Fibroblast of lung (primary cell): ENCODE measurements around the gene FPR2. TPM values are rescaled to one million over a fixed set of nuclear protein-coding genes. Genes with fewer than 3 reads are reported as not detected.

ENCODE experiments used
- DNase-seq, 2 donors: peaks; one replicate each; pipeline versions ENCODE4 v3.0.0 to v3.0.0-alpha.2; 2010; ENCODE audit warnings: low read depth in 2 of 2
- H2AFZ ChIP-seq: 2 replicates; pipeline ENCODE4 v1.5.1; 2012; ENCODE audit warnings: low read length, control low read depth, inconsistent platforms
- H3K27ac ChIP-seq: 2 replicates; pipeline ENCODE4 v1.5.1; 2011; ENCODE audit warnings: low read length, control low read depth; ENCODE audit not compliant: insufficient read depth
- H3K27me3 ChIP-seq: 2 replicates; pipeline ENCODE4 v1.5.1; 2011; ENCODE audit warnings: mild to moderate bottlenecking, low read length; ENCODE audit not compliant: control insufficient read depth, insufficient read depth
- H3K36me3 ChIP-seq: 2 replicates; pipeline ENCODE4 v1.5.1; 2011; ENCODE audit warnings: low read length; ENCODE audit not compliant: control insufficient read depth, insufficient read depth
- H3K4me1 ChIP-seq: 2 replicates; pipeline ENCODE4 v1.5.1; 2011; ENCODE audit warnings: low read length; ENCODE audit not compliant: control insufficient read depth, insufficient read depth; ENCODE audit errors: extremely low read depth
- H3K4me2 ChIP-seq: 2 replicates; pipeline ENCODE4 v1.5.1; 2011; ENCODE audit warnings: low read length, control low read depth; ENCODE audit not compliant: insufficient read depth; ENCODE audit errors: extremely low read depth
- H3K4me3 ChIP-seq, 4 experiments: fragments of 200-600 bp in 1 of 4; sonication (generic) in 1 of 4; replicated peaks in 1 of 4; 2 replicates each; pipeline ENCODE4 v1.5.1; 2011 to 2016; ENCODE audit warnings: low read length in 4 of 4, low read depth in 3 of 4, mild to moderate bottlenecking in 3 of 4, control low read depth in 2 of 4, inconsistent platforms in 1 of 4, mixed read lengths in 1 of 4; ENCODE audit not compliant: insufficient read depth in 1 of 4; ENCODE audit errors: control extremely low read depth in 1 of 4
- H3K79me2 ChIP-seq: 2 replicates; pipeline ENCODE4 v1.5.1; 2012; ENCODE audit warnings: mild to moderate bottlenecking, low read length, inconsistent platforms; ENCODE audit not compliant: control insufficient read depth, insufficient read depth
- H3K9ac ChIP-seq: 2 replicates; pipeline ENCODE4 v1.5.1; 2011; ENCODE audit warnings: mild to moderate bottlenecking, low read length, control low read depth; ENCODE audit not compliant: insufficient read depth
- H3K9me3 ChIP-seq: 2 replicates; pipeline ENCODE4 v1.5.1; 2012; ENCODE audit warnings: low read depth, low read length; ENCODE audit not compliant: control insufficient read depth, insufficient read depth
- H4K20me1 ChIP-seq: 2 replicates; pipeline ENCODE4 v1.5.1; 2011; ENCODE audit warnings: low read length; ENCODE audit not compliant: control insufficient read depth, insufficient read depth; ENCODE audit errors: extremely low read depth
- CTCF ChIP-seq, 2 donors: IDR thresholded peaks in 1 of 2; conservative IDR thresholded peaks in 1 of 2; 1 replicate in 1 of 2; 2 replicates in 1 of 2; pipeline ENCODE4 v1.5.1; 2011 to 2012; ENCODE audit warnings: low read length in 2 of 2, control low read depth in 1 of 2, inconsistent platforms in 1 of 2, low read depth in 1 of 2, mild to moderate bottlenecking in 1 of 2
- EZH2 ChIP-seq: IDR thresholded peaks from 2 replicates; pipeline ENCODE4 v1.5.1; 2012; ENCODE audit warnings: low read length, control low read depth, mild to moderate bottlenecking; ENCODE audit errors: missing control alignments
- polyA plus RNA-seq, 2 donors: library from polyadenylated mRNA; depleted of rRNA in 1 of 2; stranded (reverse) in 1 of 2; unstranded in 1 of 2; fragments of >200 nt; gene quantifications; 2 replicates each; pipeline ENCODE4 v1.2.1, GENCODE V29; 2011 to 2012; ENCODE audit warnings: missing spikeins in 1 of 2
- total RNA-seq: library from RNA; depleted of rRNA; stranded (reverse); fragments of >200 nt; gene quantifications from 2 replicates; pipeline ENCODE4 v1.2.1, GENCODE V29; 2014

The FPR2 gene
- total and polyA plus RNA-seq, 2 donors (not counting 1 experiment from before 2014, with no cell fraction given) = 0.12 TPM; not detected in 1

GRCh38 chr19:51809787-51810186 lies 48.8 kb downstream of the FPR2 start:
- Histone ChIP-seq H3K4me1 (no peaks in the 10 kb centered on the region), H4K20me1 (no peaks in the 10 kb centered on the region), H3K36me3 (no peaks in the 10 kb centered on the region), H3K27ac (no peak overlapping the region), H3K9ac (no peak overlapping the region), H3K4me2 (no peak overlapping the region), H3K9me3 (no peaks in the 10 kb centered on the region), H2AFZ (no peak overlapping the region), H3K27me3 (no peaks in the 10 kb centered on the region), H3K4me3 (no peak overlapping the region), H3K79me2 (no peaks in the 10 kb centered on the region)
- no peak for DNase-seq
- no peak for TF ChIP-seq EZH2
- TF ChIP-seq CTCF (conservative IDR thresholded peaks at IDR 0.05 in 1 of 2, IDR thresholded peaks at IDR 0.05 in 1 of 2; ENCODE audit: low read depth in 1 of 2, low read length in 2 of 2) = no peak

GRCh38 chr19:51810223-51810622 lies 49.2 kb downstream of the FPR2 start:
- Histone ChIP-seq H2AFZ (no peak overlapping the region), H3K36me3 (no peaks in the 10 kb centered on the region), H3K79me2 (no peaks in the 10 kb centered on the region), H4K20me1 (no peaks in the 10 kb centered on the region), H3K4me1 (no peaks in the 10 kb centered on the region), H3K9ac (no peak overlapping the region), H3K27me3 (no peaks in the 10 kb centered on the region), H3K9me3 (no peaks in the 10 kb centered on the region), H3K27ac (no peak overlapping the region), H3K4me3 (no peak overlapping the region), H3K4me2 (no peak overlapping the region)
- DNase-seq = no peak
- TF ChIP-seq CTCF (conservative IDR thresholded peaks at IDR 0.05 in 1 of 2, IDR thresholded peaks at IDR 0.05 in 1 of 2; ENCODE audit: low read depth in 1 of 2, low read length in 2 of 2) (no peak), EZH2 (no peak)

GRCh38 chr19:51811344-51811743 lies 50.4 kb downstream of the FPR2 start:
- Histone ChIP-seq H3K79me2 (no peaks in the 10 kb centered on the region), H3K4me1 (no peaks in the 10 kb centered on the region), H3K27me3 (no peaks in the 10 kb centered on the region), H2AFZ (no peak overlapping the region), H3K9me3 (no peaks in the 10 kb centered on the region), H3K27ac (no peak overlapping the region), H3K4me2 (no peak overlapping the region), H3K4me3 (no peak overlapping the region), H3K9ac (no peak overlapping the region), H3K36me3 (no peaks in the 10 kb centered on the region), H4K20me1 (no peaks in the 10 kb centered on the region)
- TF ChIP-seq CTCF (conservative IDR thresholded peaks at IDR 0.05 in 1 of 2, IDR thresholded peaks at IDR 0.05 in 1 of 2; ENCODE audit: low read depth in 1 of 2, low read length in 2 of 2) (no peak), EZH2 (no peak)
- no peak for DNase-seq
